HG03575 (cell line): ENCODE results near the gene TRPM6.
"Not testable (repeated sequence)": the region's sequence is repeated elsewhere in the genome, so short reads cannot be mapped to it uniquely, and the experiment has no call there.

Experiments
- ATAC-seq: cut with Tn5 transposase; IDR thresholded peaks from one replicate; pipeline ENCODE4 v1.9.1; 2021; ENCODE audit not compliant: unreplicated experiment, insufficient number of reproducible peaks, low FRiP score; ENCODE audit errors: extremely low read depth

The TRPM6 gene

GRCh38 chr9:74887041-74887980, at the start of gene TRPM6:
Gene TRPM6 (minus strand): TSS chr9:74887921. CDS start chr9:74887856, 65 bp downstream.
- no peak for ATAC-seq

- ATAC-seq, result no peak
Observed at GRCh38 chr9:74935008-74935407, 47.3 kb upstream of the TRPM6 start.

GRCh38 chr9:74921737-74922136, 34.0 kb upstream of the TRPM6 start:
- ATAC-seq, result no peak

- ATAC-seq, result no peak
Observed at GRCh38 chr9:74920944-74921626, 33.4 kb upstream of the TRPM6 start.

- no peak for ATAC-seq
Observed at GRCh38 chr9:74910036-74910435, 22.3 kb upstream of the TRPM6 start.

- ATAC-seq, result no peak
Observed at GRCh38 chr9:74908665-74909064, 20.9 kb upstream of the TRPM6 start.

- ATAC-seq, result no peak
Observed at GRCh38 chr9:74907085-74907484, 19.4 kb upstream of the TRPM6 start.

GRCh38 chr9:74901001-74901400, 13.3 kb upstream of the TRPM6 start:
- ATAC-seq, result no peak

- ATAC-seq, result not testable (repeated sequence)
Observed at GRCh38 chr9:74888449-74888848, 728 bp upstream of the TRPM6 start.

- ATAC-seq, result no peak
Observed at GRCh38 chr9:74887981-74888370, 255 bp upstream of the TRPM6 start.

GRCh38 chr9:74876382-74876949, 11.3 kb downstream of the TRPM6 start:
- no peak for ATAC-seq

GRCh38 chr9:74875656-74876055, 12.1 kb downstream of the TRPM6 start:
- no peak for ATAC-seq

- ATAC-seq, result no peak
Observed at GRCh38 chr9:74874220-74874619, 13.5 kb downstream of the TRPM6 start.

GRCh38 chr9:74872619-74873233, 15.0 kb downstream of the TRPM6 start:
- ATAC-seq, result no peak

- ATAC-seq, result no peak
Observed at GRCh38 chr9:74867483-74867882, 20.2 kb downstream of the TRPM6 start.

GRCh38 chr9:74865177-74865576, 22.5 kb downstream of the TRPM6 start:
- ATAC-seq, result no peak

GRCh38 chr9:74861773-74862474, 25.8 kb downstream of the TRPM6 start:
- no peak for ATAC-seq

GRCh38 chr9:74861071-74861470, 26.6 kb downstream of the TRPM6 start:
- ATAC-seq, result no peak

- ATAC-seq, result not testable (repeated sequence)
Observed at GRCh38 chr9:74860247-74860646, 27.5 kb downstream of the TRPM6 start.
